OCI-LY3 (cell line): ENCODE data around the gene SLC4A9.

Experiments used
- H2AFZ ChIP-seq: fragments of 200-600, 300-600 bp; shearing (Covaris generic); 2 replicates; pipeline ENCODE4 v1.6.0; 2014; ENCODE audit warnings: antibody characterized with exemption, low read depth, low read length
- H3K27ac ChIP-seq: fragments of 200-600, 300-600 bp; sonication (generic); 2 replicates; pipeline ENCODE4 v1.5.1; 2014; ENCODE audit warnings: mild to moderate bottlenecking, low read length, moderate library complexity, mixed read lengths
- H3K27me3 ChIP-seq: fragments of 200-600, 300-600 bp; sonication (generic); 2 replicates; pipeline ENCODE4 v1.6.1; 2014; ENCODE audit warnings: low read depth, low read length, mixed read lengths
- H3K36me3 ChIP-seq: fragments of 200-600, 300-600 bp; sonication (generic); replicated peaks from 2 replicates; pipeline ENCODE3; 2014; ENCODE audit warnings: low read depth, low read length, mixed read lengths
- H3K4me1 ChIP-seq: fragments of 300-600, 200-600 bp; sonication (generic); 2 replicates; pipeline ENCODE4 v1.6.1; 2014; ENCODE audit warnings: low read length, mixed read lengths
- H3K4me2 ChIP-seq: fragments of 200-600, 300-600 bp; sonication (generic); 2 replicates; pipeline ENCODE4 v1.6.1; 2014; ENCODE audit warnings: low read length, mixed read lengths
- H3K4me3 ChIP-seq: fragments of 300-600, 200-600 bp; sonication (generic); 2 replicates; pipeline ENCODE4 v1.5.1; 2014; ENCODE audit warnings: antibody characterized with exemption, mild to moderate bottlenecking, low read length, moderate library complexity
- H3K79me2 ChIP-seq: fragments of 300-600, 200-600 bp; shearing (Covaris generic); 2 replicates; pipeline ENCODE4 v1.6.1; 2014; ENCODE audit warnings: mild to moderate bottlenecking, low read length, mixed read lengths
- H3K9ac ChIP-seq: fragments of 300-600, 200-600 bp; shearing (Covaris generic); 2 replicates; pipeline ENCODE4 v1.6.0; 2014; ENCODE audit warnings: mild to moderate bottlenecking, low read length, moderate library complexity
- H3K9me3 ChIP-seq: fragments of 200-600, 300-600 bp; shearing (Covaris generic); 2 replicates; pipeline ENCODE4 v1.6.1; 2014; ENCODE audit warnings: low read length, mixed read lengths; ENCODE audit not compliant: insufficient read depth
- H4K20me1 ChIP-seq: fragments of 200-600, 300-600 bp; sonication (generic); 2 replicates; pipeline ENCODE4 v1.6.1; 2016; ENCODE audit warnings: low read length, mixed read lengths; ENCODE audit not compliant: insufficient read depth
- CTCF ChIP-seq: fragments of 200-600, 300-600 bp; sonication (generic); IDR thresholded peaks from 2 replicates; pipeline ENCODE4 v1.5.1; 2014; ENCODE audit warnings: antibody characterized with exemption, low read length, low read depth
- EZH2phosphoT487 ChIP-seq: fragments of 200-600 bp; shearing (Covaris generic); IDR thresholded peaks from 2 replicates; pipeline ENCODE4 v1.6.1; 2018; ENCODE audit warnings: antibody characterized with exemption, mixed run types, low read depth

The SLC4A9 gene

GRCh38 chr5:140344683-140345423 lies 15.1 kb upstream of the SLC4A9 start:
- no peak overlapping the region for H3K9ac ChIP-seq
- no peaks in the 10 kb centered on the region for H3K9me3 ChIP-seq
- H3K27me3 ChIP-seq = 0 out of 2 replicates have a peak, but pooled peaks cover 5% of the 10 kb centered on the region
- no peak overlapping the region for H3K27ac ChIP-seq
- H2AFZ ChIP-seq = no peak overlapping the region
- TF ChIP-seq CTCF = no peak
- no peak for TF ChIP-seq EZH2phosphoT487
- no peak overlapping the region for H3K4me3 ChIP-seq
- no peak overlapping the region for H3K4me2 ChIP-seq
- H4K20me1 ChIP-seq = no peaks in the 10 kb centered on the region
- H3K79me2 ChIP-seq = no peaks in the 10 kb centered on the region
- no peaks in the 10 kb centered on the region for H3K36me3 ChIP-seq
- peaks cover 32% of the 10 kb centered on the region for H3K4me1 ChIP-seq

GRCh38 chr5:140345919-140346347 lies 14.1 kb upstream of the SLC4A9 start:
- no peak overlapping the region for H3K27ac ChIP-seq
- peaks cover 8% of the 10 kb centered on the region; the same call in 1 of the 2 replicates for H3K27me3 ChIP-seq
- H3K4me1 ChIP-seq = peaks cover 27% of the 10 kb centered on the region
- no peaks in the 10 kb centered on the region for H4K20me1 ChIP-seq
- H2AFZ ChIP-seq = no peak overlapping the region
- H3K9me3 ChIP-seq = no peaks in the 10 kb centered on the region
- peak overlapping the region; percentile 75 for H3K4me2 ChIP-seq
- no peak for TF ChIP-seq EZH2phosphoT487
- TF ChIP-seq CTCF = no peak
- peak overlapping the region; percentile 78 for H3K4me3 ChIP-seq
- no peaks in the 10 kb centered on the region for H3K36me3 ChIP-seq
- H3K79me2 ChIP-seq = no peaks in the 10 kb centered on the region
- H3K9ac ChIP-seq = no peak overlapping the region

GRCh38 chr5:140346348-140347221 lies 13.4 kb upstream of the SLC4A9 start, which contains the start of gene HBEGF:
TSS of gene HBEGF (minus strand) at chr5:140346603. CDS start at chr5:140346328, 275 bp downstream.
- Histone ChIP-seq H3K9me3 (no peaks in the 10 kb centered on the region), H3K4me3 (peak within 1 kb of the TSS; percentile 78), H2AFZ (peak within 1 kb of the TSS; percentile 81), H3K4me2 (peak within 1 kb of the TSS; percentile 75), H3K9ac (peak within 1 kb of the TSS; percentile 56), H3K27ac (no peak within 1 kb of the TSS), H3K36me3 (no peaks in the 10 kb centered on the region), H3K4me1 (peaks cover 28% of the 10 kb centered on the region), H4K20me1 (no peaks in the 10 kb centered on the region), H3K27me3 (peaks cover 8% of the 10 kb centered on the region; the same call in 1 of the 2 replicates), H3K79me2 (no peaks in the 10 kb centered on the region)
- peak; percentile 42 for TF ChIP-seq CTCF
- no peak for TF ChIP-seq EZH2phosphoT487

- Histone ChIP-seq H3K4me1 (peaks cover 23% of the 10 kb centered on the region), H3K79me2 (no peaks in the 10 kb centered on the region), H3K36me3 (no peaks in the 10 kb centered on the region), H3K4me3 (peak overlapping the region; percentile 78), H3K4me2 (peak overlapping the region; percentile 75), H3K27ac (no peak overlapping the region), H4K20me1 (no peaks in the 10 kb centered on the region), H2AFZ (peak overlapping the region; percentile 81; the same call in 1 of the 2 replicates), H3K9ac (no peak overlapping the region), H3K9me3 (no peaks in the 10 kb centered on the region), H3K27me3 (peaks cover 8% of the 10 kb centered on the region; the same call in 1 of the 2 replicates)
- no peak for TF ChIP-seq EZH2phosphoT487
- no peak for TF ChIP-seq CTCF
Observed at GRCh38 chr5:140347360-140347759, 12.6 kb upstream of the SLC4A9 start.
